CD4-positive, alpha-beta T cell treated with Interleukin-6 at 100 ng/mL for 8 hours (primary cell): ENCODE results near the gene LRRC3C.

ENCODE experiments used
- DNase-seq: peaks from one replicate; pipeline ENCODE4 v3.0.0-alpha.2; 2020; ENCODE audit warnings: mixed read lengths, low spot score

LRRC3C gene

GRCh38 chr17:39975801-39976200 is 48.3 kb downstream of the LRRC3C start:
- DNase-seq, result no peak

- DNase-seq, result no peak
Measured at GRCh38 chr17:39979016-39979670, 51.6 kb downstream of the LRRC3C start.

DNA sequence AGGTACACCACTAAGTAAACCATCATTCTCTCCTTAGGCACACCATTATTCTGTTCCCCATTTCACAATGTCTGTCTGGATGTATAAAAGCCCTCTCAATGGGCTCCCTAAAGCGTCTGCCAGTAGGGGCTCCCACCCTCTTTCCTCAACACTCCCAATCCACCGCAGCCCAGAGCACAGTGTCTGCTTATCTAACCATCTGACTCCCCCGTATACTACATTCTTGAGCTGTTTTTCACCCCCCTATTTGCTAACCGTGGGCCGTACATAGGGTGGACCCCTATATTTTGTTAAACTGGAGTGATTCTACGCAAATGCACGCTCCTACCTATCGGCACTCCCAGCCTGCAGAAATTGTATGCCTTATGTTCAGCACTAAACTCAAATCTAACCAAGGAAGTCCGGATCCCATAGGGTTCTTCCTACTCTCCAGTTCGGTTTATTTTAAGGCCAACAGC is 52.4 kb downstream of the LRRC3C start:
- DNase-seq, result no peak

DNA sequence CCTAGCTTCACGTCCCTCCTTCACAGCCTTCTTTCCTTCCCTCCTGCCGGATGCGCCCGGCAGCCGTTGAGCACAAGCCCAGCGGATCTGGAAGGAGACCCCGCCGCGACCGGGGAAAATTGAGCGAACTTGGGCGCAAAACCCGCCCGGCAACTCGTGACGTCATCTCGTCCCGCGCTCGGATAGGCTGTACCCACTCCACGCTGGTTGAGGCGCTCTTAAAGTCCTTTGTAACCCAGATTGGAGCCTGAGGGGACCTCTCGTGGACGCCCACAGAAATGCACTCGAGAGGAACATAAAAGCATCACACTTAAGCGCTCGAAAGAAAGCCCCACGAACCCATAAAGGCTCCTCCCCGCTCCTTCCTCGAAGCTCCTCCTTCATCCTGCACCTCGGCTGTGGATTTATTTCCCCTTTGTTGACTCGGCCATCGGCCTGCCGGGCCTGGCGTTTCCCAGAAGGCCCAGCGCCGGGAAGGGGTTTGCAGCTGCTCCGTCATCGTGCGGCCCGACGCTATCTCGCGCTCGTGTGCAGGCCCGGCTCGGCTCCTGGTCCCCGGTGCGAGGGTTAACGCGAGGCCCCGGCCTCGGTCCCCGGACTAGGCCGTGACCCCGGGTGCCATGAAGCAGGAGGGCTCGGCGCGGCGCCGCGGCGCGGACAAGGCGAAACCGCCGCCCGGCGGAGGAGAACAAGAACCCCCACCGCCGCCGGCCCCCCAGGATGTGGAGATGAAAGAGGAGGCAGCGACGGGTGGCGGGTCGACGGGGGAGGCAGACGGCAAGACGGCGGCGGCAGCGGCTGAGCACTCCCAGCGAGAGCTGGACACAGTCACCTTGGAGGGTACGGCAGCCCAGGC is 53.0 kb downstream of the LRRC3C start, which contains the start of gene PSMD3:
PSMD3 (plus strand) TSS at position 457 of the 856 bp plus-strand sequence; CDS start at position 621, 164 bp downstream.
- peak; percentile 99 for DNase-seq

DNA sequence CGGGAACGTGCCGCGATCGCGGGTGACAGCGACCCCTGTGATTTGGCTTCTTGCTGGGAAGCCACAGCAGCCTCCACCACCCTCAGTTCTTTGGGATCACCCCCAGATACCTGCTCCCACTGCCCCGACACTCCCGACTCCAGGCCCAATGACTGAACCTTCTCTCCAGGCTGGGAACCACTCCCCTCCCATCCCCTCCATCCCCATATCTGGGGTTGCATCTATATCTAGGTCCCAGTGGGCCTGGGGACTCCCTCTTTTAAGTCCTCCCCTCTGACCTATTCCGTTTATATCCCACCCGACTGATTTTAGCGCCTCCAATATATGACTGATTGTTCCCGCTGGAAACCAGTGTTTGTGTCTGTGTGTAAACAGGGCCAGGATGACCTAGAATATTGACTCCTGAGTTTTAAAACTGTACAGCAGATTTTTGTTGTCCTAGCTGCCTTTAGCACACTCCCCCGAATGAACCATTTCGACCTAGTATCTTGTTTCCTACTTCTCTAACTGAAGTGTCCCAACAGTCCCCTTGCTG is 53.7 kb downstream of the LRRC3C start:
- no peak for DNase-seq

- no peak for DNase-seq
Measured at GRCh38 chr17:39981766-39982375, 54.3 kb downstream of the LRRC3C start.

- no peak for DNase-seq
Measured at GRCh38 chr17:39988206-39988810, 60.8 kb downstream of the LRRC3C start.

GRCh38 chr17:39994448-39994847 is 66.9 kb downstream of the LRRC3C start:
- DNase-seq, result no peak
